Esophagus squamous epithelium (tissue), 4 donors: ENCODE data around the gene LAPTM5.

Experiments
- CTCF ChIP-seq, 6 experiments: fragments of 450-650 bp in 4 of 6; fragments of 200-600 bp in 2 of 6; sonication (generic) in 2 of 6; IDR thresholded peaks; one replicate each; pipeline ENCODE4 v1.5.1; 2016 to 2019; ENCODE audit warnings: antibody characterized with exemption in 6 of 6, mild to moderate bottlenecking in 4 of 6, moderate library complexity in 4 of 6
- POLR2A ChIP-seq, 4 donors: fragments of 450-650 bp; IDR thresholded peaks; one replicate each; pipeline ENCODE4 v1.6.1; 2017; ENCODE audit warnings: antibody characterized with exemption in 4 of 4, mild to moderate bottlenecking in 4 of 4, moderate library complexity in 3 of 4

- no peak for TF ChIP-seq CTCF (IDR thresholded peaks at IDR 0.05)
- TF ChIP-seq POLR2A (IDR thresholded peaks at IDR 0.05), result no peak
Measured at GRCh38 chr1:30806381-30807317, 49.1 kb upstream of the LAPTM5 start.
